ENCODE measurements around the gene TMEM53.
A peak's percentile ranks its signal among the peaks of the same experiment; 100 is the strongest.

The TMEM53 gene

DNA sequence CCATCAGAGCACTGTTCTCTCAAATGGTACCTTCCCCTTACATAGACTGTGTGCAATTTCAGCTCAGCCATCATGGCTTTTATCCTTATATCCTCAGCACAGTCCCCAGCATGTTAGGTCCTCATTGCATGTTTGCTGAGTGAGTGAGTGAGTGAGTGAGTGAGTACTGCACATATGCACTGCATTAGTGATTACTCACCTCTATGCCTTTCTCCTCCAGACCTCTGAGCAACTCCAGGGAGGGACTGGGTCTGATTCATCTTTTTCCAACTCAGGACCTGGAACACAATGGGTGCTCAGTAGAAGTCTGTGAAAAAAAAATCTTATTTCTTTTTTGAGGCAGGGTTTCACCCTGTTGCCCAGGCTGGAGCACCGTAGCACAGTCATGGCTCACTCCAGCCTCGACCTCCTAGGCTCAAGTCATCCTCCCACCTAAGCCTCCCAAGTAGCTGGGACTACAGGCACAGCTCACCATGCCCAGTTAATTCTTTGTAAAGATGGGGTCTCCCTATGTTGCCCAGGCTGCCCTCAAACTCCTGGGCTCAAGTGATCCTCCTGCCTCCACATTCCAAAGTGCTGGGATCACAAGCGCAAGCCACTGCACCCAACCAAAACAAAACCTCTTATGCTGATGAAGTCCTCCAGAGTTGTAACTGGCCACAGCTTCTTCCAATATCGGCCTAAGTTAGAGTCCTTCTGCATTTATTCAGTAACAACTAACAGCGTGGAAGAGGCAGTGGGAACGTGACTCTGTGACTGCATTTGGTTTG, 33.0 kb upstream of the TMEM53 start:
- H3F3A ChIP-seq (ENCODE audit: insufficient read depth, low read length) = 0 out of 2 replicates have a peak, but pooled peaks cover 3% of the 10 kb centered on the region
- peak overlapping the region; percentile 68; the same call in 1 of the 2 replicates for H2AFZ ChIP-seq (ENCODE audit: low read length)
- no peaks in the 10 kb centered on the region for H3K36me3 ChIP-seq (replicated peaks; ENCODE audit: insufficient read depth, low read length)
- no peaks in the 10 kb centered on the region for H3K9me3 ChIP-seq (replicated peaks; ENCODE audit: insufficient read depth, low read length)
- TF ChIP-seq EZH2phosphoT487 (IDR thresholded peaks at IDR 0.05; ENCODE audit: low read length) (no peak), EZH2 (optimal IDR thresholded peaks at IDR 0.05; ENCODE audit: low read depth, low read length) (no peak)
- TF ChIP-seq, protein P1, sequence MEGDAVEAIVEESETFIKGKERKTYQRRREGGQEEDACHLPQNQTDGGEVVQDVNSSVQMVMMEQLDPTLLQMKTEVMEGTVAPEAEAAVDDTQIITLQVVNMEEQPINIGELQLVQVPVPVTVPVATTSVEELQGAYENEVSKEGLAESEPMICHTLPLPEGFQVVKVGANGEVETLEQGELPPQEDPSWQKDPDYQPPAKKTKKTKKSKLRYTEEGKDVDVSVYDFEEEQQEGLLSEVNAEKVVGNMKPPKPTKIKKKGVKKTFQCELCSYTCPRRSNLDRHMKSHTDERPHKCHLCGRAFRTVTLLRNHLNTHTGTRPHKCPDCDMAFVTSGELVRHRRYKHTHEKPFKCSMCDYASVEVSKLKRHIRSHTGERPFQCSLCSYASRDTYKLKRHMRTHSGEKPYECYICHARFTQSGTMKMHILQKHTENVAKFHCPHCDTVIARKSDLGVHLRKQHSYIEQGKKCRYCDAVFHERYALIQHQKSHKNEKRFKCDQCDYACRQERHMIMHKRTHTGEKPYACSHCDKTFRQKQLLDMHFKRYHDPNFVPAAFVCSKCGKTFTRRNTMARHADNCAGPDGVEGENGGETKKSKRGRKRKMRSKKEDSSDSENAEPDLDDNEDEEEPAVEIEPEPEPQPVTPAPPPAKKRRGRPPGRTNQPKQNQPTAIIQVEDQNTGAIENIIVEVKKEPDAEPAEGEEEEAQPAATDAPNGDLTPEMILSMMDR (IDR thresholded peaks at IDR 0.05; ENCODE audit: low read length) = no peak
- H3K79me2 ChIP-seq (ENCODE audit: low read length) = no peaks in the 10 kb centered on the region
- peaks cover 9% of the 10 kb centered on the region for H3K4me1 ChIP-seq (ENCODE audit: low read length)
- no peak overlapping the region for H3K27ac ChIP-seq (ENCODE audit: low read length)
- DNase-seq = no peak
- H3K27me3 ChIP-seq (replicated peaks; ENCODE audit: insufficient read depth, low read length) = peaks cover 6% of the 10 kb centered on the region; the same call in 1 of the 2 replicates
- peak overlapping the region; percentile 77 for H3K4me2 ChIP-seq (ENCODE audit: low read depth, low read length)
- no peaks in the 10 kb centered on the region for H3K9me2 ChIP-seq (replicated peaks; ENCODE audit: insufficient read depth, low read length)
- no peaks in the 10 kb centered on the region for H4K20me1 ChIP-seq (ENCODE audit: insufficient read depth, low read length)
- H3K4me3 ChIP-seq (ENCODE audit: low read length) = no peak overlapping the region; the same call in 1 of the 2 replicates
- no peak overlapping the region for H3K9ac ChIP-seq (ENCODE audit: low read length)

DNA sequence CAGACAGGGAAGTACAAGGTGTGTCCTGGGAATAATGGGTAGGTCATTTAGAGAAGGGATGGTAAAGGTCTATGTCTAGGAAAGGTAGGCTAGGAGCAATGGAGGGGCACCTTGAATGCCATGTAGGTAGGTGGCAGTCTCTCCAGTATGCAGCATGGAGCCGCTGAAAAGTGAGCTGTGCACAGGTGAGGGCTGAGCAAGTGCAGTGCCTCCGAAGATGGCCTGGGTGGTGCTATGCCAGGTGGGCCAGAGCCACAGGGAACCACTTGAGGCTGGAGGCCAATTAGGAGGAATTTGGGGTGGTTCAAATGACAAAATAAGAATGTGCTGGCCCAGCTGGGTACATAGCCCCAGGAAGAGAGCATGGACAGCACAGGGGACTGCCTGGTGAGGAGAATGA, 31.7 kb upstream of the TMEM53 start:
- Histone ChIP-seq H3K4me1 (ENCODE audit: low read length) (peaks cover 9% of the 10 kb centered on the region), H4K20me1 (ENCODE audit: insufficient read depth, low read length) (no peaks in the 10 kb centered on the region), H3K27me3 (replicated peaks; ENCODE audit: insufficient read depth, low read length) (no peaks in the 10 kb centered on the region; the same call in 1 of the 2 replicates), H3F3A (ENCODE audit: insufficient read depth, low read length) (0 out of 2 replicates have a peak, but pooled peaks cover 3% of the 10 kb centered on the region), H3K9me3 (replicated peaks; ENCODE audit: insufficient read depth, low read length) (no peaks in the 10 kb centered on the region), H3K27ac (ENCODE audit: low read length) (no peak overlapping the region), H3K4me3 (ENCODE audit: low read length) (no peak overlapping the region), H3K9me2 (replicated peaks; ENCODE audit: insufficient read depth, low read length) (no peaks in the 10 kb centered on the region), H3K79me2 (ENCODE audit: low read length) (no peaks in the 10 kb centered on the region), H3K4me2 (ENCODE audit: low read depth, low read length) (no peak overlapping the region), H2AFZ (ENCODE audit: low read length) (no peak overlapping the region), H3K36me3 (replicated peaks; ENCODE audit: insufficient read depth, low read length) (no peaks in the 10 kb centered on the region), H3K9ac (ENCODE audit: low read length) (no peak overlapping the region)
- no peak for DNase-seq
- TF ChIP-seq, protein P1 (IDR thresholded peaks at IDR 0.05; ENCODE audit: low read length) = no peak
- TF ChIP-seq EZH2phosphoT487 (IDR thresholded peaks at IDR 0.05; ENCODE audit: low read length) = no peak

DNA sequence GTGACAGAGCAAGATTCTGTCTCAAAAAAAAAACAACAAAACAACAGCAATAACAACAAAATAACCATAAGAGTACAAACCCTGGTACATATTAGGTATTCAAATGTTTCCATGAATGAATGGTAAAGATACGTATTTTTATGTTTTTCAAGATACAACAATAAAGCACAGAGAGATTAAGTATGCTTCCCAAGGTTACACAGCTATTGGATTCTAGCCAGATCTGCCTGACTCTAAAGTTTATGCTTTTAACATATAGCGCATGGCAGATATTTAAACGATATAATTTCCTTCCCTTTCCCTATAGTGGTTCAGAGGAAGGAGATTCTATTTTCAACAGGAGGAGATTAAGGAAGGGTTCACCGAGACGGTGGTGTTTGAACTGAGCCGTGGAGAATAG, 31.2 kb upstream of the TMEM53 start:
- Histone ChIP-seq H3K9ac (ENCODE audit: low read length) (no peak overlapping the region), H3K4me2 (ENCODE audit: low read depth, low read length) (no peak overlapping the region), H3K9me3 (replicated peaks; ENCODE audit: insufficient read depth, low read length) (no peaks in the 10 kb centered on the region), H3K4me1 (ENCODE audit: low read length) (peaks cover 9% of the 10 kb centered on the region), H3K9me2 (replicated peaks; ENCODE audit: insufficient read depth, low read length) (no peaks in the 10 kb centered on the region), H3K4me3 (ENCODE audit: low read length) (no peak overlapping the region), H3K27me3 (replicated peaks; ENCODE audit: insufficient read depth, low read length) (no peaks in the 10 kb centered on the region), H2AFZ (ENCODE audit: low read length) (no peak overlapping the region), H3K36me3 (replicated peaks; ENCODE audit: insufficient read depth, low read length) (no peaks in the 10 kb centered on the region), H3K27ac (ENCODE audit: low read length) (no peak overlapping the region), H3F3A (ENCODE audit: insufficient read depth, low read length) (0 out of 2 replicates have a peak, but pooled peaks cover 3% of the 10 kb centered on the region), H4K20me1 (ENCODE audit: insufficient read depth, low read length) (no peaks in the 10 kb centered on the region), H3K79me2 (ENCODE audit: low read length) (no peaks in the 10 kb centered on the region)
- TF ChIP-seq, protein P1 (IDR thresholded peaks at IDR 0.05; ENCODE audit: low read length) = no peak
- TF ChIP-seq EZH2 (optimal IDR thresholded peaks at IDR 0.05; ENCODE audit: low read depth, low read length) = no peak
- TF ChIP-seq EZH2phosphoT487 (IDR thresholded peaks at IDR 0.05; ENCODE audit: low read length) = no peak
- no peak for DNase-seq

All from MM.1S (cell line).